ENCODE results near the gene CLSTN3. TPM values are rescaled to one million over a fixed set of nuclear protein-coding genes. Genes with fewer than 3 reads are reported as not detected.
"Not testable (repeated sequence)": the region's sequence is repeated elsewhere in the genome, so short reads cannot be mapped to it uniquely, and the experiment has no call there.

The CLSTN3 gene
- total RNA-seq, 1 donor = 13.6 TPM

DNA sequence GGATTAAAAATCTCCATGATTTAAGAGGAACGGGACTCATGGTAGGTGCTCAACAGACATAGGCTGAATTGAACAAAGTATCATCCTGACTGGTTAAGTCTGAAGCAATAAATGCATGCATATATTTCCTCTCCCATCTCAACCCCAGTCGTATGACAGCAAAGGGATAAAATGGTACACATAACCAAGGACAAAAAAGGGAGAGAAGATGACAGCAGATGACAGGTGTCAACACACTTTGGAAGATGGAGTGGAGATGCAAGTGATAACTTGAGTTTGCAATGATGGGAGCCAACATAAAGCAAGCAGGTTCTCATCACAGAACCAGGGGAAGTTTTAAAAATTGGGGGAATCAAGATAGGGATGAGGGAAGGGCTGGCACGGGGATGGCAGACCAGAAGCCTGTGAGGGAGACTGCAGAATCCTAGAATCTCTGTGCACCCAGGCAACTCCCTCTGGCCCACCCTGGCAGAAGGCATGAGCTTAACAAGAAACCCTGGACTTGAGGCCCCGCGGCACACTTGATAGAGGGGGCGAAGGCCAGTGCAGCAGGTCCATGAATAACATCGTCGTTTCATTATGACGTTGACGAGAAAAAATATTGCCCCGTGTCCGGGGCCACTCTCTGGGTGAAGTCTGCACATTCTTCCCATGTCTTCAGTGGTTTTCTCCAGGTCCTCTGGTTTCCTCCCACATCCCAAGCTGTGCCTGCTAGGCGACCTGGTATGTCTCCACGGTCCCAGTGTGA, 26.2 kb upstream of the CLSTN3 start:
- no peak for DNase-seq (ENCODE audit: low read depth)
- no peak overlapping the region for H3K4me3 ChIP-seq (ENCODE audit: low read depth, low read length)
- TF ChIP-seq, protein P1, sequence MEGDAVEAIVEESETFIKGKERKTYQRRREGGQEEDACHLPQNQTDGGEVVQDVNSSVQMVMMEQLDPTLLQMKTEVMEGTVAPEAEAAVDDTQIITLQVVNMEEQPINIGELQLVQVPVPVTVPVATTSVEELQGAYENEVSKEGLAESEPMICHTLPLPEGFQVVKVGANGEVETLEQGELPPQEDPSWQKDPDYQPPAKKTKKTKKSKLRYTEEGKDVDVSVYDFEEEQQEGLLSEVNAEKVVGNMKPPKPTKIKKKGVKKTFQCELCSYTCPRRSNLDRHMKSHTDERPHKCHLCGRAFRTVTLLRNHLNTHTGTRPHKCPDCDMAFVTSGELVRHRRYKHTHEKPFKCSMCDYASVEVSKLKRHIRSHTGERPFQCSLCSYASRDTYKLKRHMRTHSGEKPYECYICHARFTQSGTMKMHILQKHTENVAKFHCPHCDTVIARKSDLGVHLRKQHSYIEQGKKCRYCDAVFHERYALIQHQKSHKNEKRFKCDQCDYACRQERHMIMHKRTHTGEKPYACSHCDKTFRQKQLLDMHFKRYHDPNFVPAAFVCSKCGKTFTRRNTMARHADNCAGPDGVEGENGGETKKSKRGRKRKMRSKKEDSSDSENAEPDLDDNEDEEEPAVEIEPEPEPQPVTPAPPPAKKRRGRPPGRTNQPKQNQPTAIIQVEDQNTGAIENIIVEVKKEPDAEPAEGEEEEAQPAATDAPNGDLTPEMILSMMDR (IDR thresholded peaks at IDR 0.05; ENCODE audit: insufficient read depth, low read length) = no peak

- DNase-seq (ENCODE audit: low read depth) = no peak
- no peak overlapping the region for H3K4me3 ChIP-seq (ENCODE audit: low read depth, low read length)
- TF ChIP-seq, protein P1 (IDR thresholded peaks at IDR 0.05; ENCODE audit: insufficient read depth, low read length) = no peak
These were observed 24.1 kb upstream of the CLSTN3 start for GRCh38 chr12:7106082-7106481.

DNA sequence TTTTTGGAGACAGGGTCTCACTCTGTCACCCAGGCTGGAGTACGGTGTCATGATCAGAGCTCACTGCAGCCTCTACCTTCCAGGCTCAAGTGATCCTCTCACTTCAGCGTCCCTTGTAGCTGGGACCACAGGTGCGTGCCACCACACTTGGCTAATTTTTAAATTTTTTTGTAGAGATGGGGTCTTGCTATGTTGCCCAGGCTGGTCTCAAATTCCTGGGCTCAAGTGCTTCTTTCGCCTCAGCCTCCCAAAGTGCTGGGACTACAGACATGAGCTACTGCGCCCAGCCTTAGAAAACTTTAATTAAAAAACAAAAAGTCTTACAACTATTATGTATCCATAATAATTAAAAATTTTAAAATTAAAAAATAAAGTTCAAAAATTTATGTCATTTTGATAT, 23.0 kb upstream of the CLSTN3 start:
- H3K4me3 ChIP-seq (ENCODE audit: low read depth, low read length) = peak overlapping the region; percentile 23
- not testable (repeated sequence) for DNase-seq (ENCODE audit: low read depth)

DNA sequence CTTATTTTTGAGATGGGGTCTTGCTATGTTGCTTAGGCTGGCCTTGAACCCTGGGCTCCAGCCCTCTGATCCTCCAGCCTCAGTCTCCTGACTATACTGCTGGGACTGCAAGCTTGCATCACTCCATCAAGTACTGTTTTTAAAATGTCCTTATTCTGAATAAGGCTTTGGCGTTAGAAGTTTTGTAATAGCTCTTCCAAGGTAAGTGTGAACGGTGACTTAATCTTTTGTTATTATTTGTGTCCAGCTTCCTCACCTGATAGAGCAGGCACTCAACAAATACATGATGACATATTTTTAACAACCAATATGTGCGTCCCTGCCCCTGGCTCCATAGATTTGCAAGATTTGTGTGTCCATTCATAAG, 22.6 kb upstream of the CLSTN3 start:
- TF ChIP-seq, protein P1 (IDR thresholded peaks at IDR 0.05; ENCODE audit: insufficient read depth, low read length) = no peak
- DNase-seq (ENCODE audit: low read depth) = no peak
- H3K4me3 ChIP-seq (ENCODE audit: low read depth, low read length) = peak overlapping the region; percentile 85

DNA sequence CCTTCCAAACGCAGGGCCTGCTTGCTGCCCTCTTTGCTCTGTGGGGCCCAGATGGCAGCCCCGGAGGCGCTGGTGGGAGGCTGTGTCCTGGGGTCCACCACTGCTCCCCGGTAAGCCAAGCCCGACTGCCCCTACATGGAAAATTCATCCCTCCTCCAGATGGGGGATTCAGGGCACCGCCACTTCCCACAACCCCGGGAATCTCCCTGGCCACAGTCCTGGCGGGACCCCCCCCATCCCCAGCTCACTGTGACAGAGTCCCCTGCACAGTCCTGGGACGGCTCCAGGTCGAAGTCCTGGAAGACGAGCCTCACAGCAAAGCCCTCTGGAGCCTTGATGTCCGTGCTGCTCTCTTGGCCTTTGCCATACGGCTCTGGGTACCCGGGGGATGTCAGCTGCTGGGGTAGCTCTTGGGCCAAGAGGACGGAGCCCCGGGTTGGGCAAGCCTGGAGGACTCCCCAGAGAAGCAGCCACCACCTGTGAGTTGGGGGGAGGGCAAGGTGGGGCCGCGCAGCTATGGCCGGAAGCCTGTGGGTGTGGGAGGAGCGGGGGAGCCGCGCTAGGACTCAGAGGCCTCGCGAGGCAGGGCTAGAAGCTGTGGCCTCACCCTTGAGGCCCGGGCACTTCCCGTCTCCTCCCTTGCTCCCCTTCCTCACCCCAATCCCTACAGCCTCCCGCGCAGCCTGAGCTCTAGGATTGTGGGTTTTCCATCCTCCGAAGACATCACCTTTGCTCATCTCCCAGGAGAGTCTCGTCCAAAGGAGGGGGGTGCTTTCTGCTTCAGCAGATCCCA, 22.0 kb upstream of the CLSTN3 start:
- H3K4me3 ChIP-seq (ENCODE audit: low read depth, low read length) = peak overlapping the region; percentile 85
- TF ChIP-seq, protein P1 (IDR thresholded peaks at IDR 0.05; ENCODE audit: insufficient read depth, low read length) = no peak
- peak; percentile 68 for DNase-seq (ENCODE audit: low read depth)

GRCh38 chr12:7108796-7109571, 21.2 kb upstream of the CLSTN3 start, which contains the start of gene C1RL:
Gene C1RL (minus strand): TSS chr12:7109214. CDS start chr12:7109180, 34 bp downstream.
- H3K4me3 ChIP-seq (ENCODE audit: low read depth, low read length) = peak within 1 kb of the TSS; percentile 85
- TF ChIP-seq, protein P1 (IDR thresholded peaks at IDR 0.05; ENCODE audit: insufficient read depth, low read length) = peak; percentile 99
- DNase-seq (ENCODE audit: low read depth) = peak; percentile 88

DNA sequence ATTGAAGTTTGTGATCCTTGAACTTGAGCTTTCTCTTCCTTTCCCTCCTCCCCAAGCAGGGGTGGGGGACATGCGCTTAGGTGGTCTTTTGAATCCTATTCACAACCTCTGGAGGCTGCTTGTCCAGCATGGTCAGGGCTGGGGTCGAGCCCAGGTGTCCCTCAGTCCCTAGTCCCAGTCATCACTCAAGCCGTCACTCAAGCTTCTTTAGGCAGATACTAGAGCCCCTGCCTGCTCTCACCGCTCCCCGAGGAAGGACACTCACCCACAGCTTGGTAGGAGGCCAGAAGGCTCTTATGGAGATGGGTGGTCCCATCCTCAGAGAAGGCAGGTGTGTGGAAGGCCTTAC, 20.6 kb upstream of the CLSTN3 start:
- TF ChIP-seq, protein P1 (IDR thresholded peaks at IDR 0.05; ENCODE audit: insufficient read depth, low read length) = no peak
- peak overlapping the region; percentile 85 for H3K4me3 ChIP-seq (ENCODE audit: low read depth, low read length)
- DNase-seq (ENCODE audit: low read depth) = no peak
